ENCODE results near the gene IGFBP2.

Gene IGFBP2

GRCh38 chr2:216700781-216701180 lies 67.6 kb downstream of the IGFBP2 start:
- DNase-seq (ENCODE audit: low read depth, low spot score): no peak

- DNase-seq (ENCODE audit: low read depth, low spot score): no peak
These were observed 68.3 kb downstream of the IGFBP2 start for GRCh38 chr2:216701544-216701943.

- DNase-seq (ENCODE audit: low read depth, low spot score): no peak
These were observed 69.5 kb downstream of the IGFBP2 start for GRCh38 chr2:216702756-216703155.

- peak; percentile 9 for DNase-seq (ENCODE audit: low read depth, low spot score)
These were observed 77.5 kb downstream of the IGFBP2 start for GRCh38 chr2:216710551-216711301.

GRCh38 chr2:216711348-216711747 lies 78.1 kb downstream of the IGFBP2 start:
- no peak for DNase-seq (ENCODE audit: low read depth, low spot score)

- no peak for DNase-seq (ENCODE audit: low read depth, low spot score)
These were observed 80.6 kb downstream of the IGFBP2 start for GRCh38 chr2:216713691-216714336.
